Activated CD4-positive, alpha-beta T cell treated with anti-CD3 and anti-CD28 coated beads for 1 hour (primary cell): ENCODE measurements around the gene GPR161.
A peak's percentile ranks its signal among the peaks of the same experiment; 100 is the strongest.
"Not testable (repeated sequence)": the region's sequence is repeated elsewhere in the genome, so short reads cannot be mapped to it uniquely, and the experiment has no call there.

Source experiments
- DNase-seq: peaks from one replicate; pipeline ENCODE4 v3.0.0-alpha.2; 2020

Gene GPR161

GRCh38 chr1:168136709-168137514 lies at the start of gene GPR161:
TSS of gene GPR161 (minus strand) at chr1:168136930. CDS start at chr1:168104850, 32,080 bp downstream.
- DNase-seq, result no peak

GRCh38 chr1:168181063-168181720 lies 44.5 kb upstream of the GPR161 start:
- DNase-seq, result not testable (repeated sequence)

DNA sequence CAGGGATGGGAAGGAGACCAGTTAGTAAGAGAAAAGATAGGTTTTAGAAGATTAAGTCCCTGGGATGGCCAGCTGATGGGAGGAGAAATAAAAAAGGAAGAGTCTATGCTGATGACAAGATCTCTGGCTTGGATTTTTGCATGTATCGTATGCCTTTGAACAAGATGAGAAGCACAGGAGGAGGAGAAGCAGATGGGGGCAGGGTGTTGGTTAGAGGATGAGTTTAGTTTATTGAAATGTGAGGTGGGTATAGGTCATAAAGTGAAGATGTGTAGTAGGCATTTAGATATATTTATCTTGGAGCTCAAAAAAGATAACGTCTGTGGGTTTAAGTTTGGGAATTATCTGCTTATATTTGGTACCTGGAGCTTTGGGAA lies 43.4 kb upstream of the GPR161 start:
- no peak for DNase-seq

DNA sequence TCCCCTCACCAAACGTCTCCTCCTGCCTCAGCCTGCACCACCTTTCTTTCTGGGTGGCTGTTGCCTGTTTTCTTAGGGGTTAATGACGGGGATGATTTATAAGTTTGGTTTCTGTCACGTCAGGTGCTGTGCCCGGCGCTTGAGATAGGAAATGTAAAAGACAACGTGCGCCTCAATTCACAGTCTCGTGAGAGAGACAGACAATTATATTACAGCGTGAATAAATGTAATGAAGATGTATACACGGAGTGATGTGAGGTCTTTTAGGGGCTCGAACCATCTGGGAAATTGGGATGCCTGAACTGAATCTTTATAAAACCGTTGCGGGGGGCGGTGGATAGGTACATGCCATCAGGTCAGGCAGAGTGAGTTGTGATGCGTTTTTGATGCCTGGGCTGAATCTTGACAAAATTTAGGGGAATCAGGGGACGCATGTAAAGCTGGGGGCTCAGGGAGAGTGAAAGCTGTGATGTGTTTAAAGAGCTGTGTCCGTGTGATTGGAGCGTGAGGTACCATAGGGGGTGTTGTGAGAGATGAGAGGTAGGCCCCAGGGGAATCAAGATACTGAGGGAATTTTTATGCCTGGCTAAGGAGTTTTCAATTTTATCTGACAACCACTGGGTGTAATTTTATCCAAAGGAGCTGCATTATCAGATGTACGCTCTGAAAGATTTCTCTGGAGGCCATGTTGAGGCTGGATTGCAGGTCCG lies 42.9 kb upstream of the GPR161 start:
- DNase-seq, result no peak

- DNase-seq, result peak; percentile 88
Observed at GRCh38 chr1:168178638-168179437, 42.1 kb upstream of the GPR161 start, which contains the start of gene TIPRL. TSS of gene TIPRL (plus strand) at chr1:168178962. CDS start at chr1:168179078, 116 bp downstream.

DNA sequence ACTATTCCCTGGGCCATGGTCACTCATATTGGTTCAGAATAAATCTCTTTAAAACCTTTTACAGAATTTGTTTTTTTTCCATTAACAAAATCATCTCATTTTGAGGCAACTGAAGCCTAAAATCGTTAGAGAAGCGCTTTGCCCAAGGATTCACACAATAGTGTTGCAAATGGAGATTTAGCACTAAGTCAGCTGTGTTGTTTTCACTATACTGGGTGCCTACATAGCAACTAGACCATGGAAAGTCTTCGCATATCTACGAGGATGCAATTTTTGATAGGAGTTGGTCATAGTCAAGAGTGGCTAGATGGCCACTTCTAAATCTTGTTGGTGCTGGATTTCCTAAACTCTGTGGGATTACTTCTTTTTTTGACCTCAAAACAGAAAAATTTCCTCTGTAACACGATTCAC lies 41.5 kb upstream of the GPR161 start:
- no peak for DNase-seq

DNA sequence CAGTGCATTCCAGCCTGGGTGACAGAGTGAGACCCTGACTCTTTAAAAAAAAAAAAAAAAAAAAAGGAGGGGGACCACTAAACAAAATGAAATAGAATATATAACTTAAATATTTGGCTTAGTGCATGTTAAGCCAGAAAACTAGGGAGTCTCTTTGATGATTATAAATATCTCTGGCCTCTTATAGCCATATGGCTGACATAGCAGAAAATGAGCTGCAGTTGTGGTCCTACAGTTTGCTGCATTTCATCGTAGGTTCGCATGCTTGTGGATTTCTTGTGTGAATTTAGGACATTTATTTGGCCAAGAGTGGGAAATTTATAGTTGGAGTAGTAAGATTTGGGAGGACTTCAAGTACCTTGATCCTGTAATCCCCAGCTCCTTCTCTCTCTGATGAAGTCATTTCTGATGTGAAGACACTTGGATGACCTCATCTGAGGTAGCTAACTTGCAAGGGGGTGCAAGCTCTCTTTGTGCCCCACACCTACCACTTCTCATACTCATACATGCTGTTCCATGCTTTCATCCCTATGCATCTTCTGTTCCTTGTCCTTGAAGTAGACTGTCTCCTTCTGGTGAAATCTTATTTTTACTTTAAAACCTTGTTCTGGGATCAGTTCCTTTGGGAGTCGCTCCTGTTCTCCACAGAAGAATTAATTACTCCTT lies 35.7 kb upstream of the GPR161 start:
- DNase-seq, result no peak

DNA sequence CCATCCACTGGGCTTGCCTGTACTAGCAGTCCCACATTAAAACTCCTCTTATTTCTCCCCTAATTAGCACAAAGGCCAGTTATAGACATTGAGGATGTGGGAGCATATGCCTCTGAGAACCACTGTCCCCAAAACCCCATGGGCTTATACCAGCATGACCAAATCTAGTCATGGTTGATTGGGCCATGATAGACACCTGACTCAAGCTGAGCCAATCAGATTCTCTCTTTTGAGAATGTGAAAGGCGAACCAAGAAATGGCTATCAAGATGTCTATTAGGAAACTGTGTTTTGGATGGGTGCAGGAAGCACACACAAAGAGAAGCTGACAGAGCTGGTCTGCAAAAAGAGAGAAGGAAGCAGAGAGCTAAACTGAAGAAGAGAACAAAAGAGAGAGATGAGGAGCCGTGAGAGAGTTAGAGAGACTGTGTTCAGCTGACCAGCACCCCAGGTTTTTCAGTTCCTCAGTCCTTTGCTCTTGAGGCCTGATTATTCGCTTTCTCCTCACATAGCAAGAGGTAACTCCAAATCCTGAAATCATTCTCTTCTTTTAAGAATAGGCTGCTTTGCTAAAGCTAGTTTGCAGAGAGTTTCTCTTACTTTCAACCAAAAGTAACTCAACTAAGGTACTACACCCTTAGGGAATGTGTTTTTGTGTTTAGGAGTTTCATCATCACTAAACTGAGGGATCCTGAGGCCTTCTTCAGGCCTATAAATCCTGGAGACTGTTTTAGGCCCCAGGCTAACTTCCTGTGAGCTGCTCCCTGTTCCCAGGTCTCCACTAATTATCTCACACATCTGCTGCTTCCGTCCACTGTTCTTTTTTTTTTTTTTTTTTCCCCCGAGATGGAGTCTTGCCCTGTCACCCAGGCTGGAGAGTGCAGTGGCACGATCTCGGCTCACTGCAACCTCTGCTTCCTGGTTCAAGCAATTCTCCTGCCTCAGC lies 34.1 kb upstream of the GPR161 start:
- DNase-seq, result no peak

DNA sequence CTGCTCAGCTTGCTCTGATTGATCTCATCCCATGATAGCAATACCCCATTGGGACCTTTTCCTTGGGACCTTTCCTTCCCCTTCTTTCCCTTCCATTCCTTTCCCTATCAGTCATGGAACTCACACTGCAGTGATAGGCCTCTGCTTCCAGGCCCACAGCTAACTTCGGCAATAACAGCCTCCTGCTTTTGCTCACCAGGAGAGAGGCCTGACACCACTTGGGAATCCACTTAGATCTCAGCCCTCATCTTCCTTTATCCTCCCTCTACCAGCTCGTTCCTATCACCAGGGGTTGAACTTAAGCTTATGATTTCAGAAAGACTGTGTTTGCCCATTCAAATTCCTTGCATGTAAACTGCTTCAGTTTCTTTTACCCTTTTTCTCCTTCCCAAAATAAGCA lies 31.1 kb upstream of the GPR161 start:
- no peak for DNase-seq

GRCh38 chr1:168164771-168165170 lies 28.0 kb upstream of the GPR161 start:
- DNase-seq, result no peak

- no peak for DNase-seq
Observed at GRCh38 chr1:168163670-168164069, 26.9 kb upstream of the GPR161 start.

- no peak for DNase-seq
Observed at GRCh38 chr1:168161459-168161858, 24.7 kb upstream of the GPR161 start.

DNA sequence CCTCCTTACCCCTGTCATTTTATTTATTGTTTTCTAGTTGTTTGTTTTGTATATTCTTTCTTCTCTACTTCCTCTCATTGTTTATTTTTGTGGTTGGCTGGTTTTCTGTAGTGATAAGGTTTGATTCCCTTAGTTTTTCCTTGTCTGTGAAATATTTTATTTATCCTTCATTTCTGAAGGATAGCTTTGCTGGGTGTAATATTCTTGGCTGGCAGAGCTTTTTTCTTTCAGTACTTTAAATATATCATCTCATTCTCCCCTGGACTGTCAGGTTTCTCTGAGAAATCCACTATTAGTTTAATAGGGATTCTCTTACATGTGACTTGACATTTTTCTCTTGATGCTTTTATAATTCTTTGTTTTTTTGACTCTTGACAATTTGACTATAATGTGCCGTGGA lies 23.2 kb upstream of the GPR161 start:
- DNase-seq, result no peak

GRCh38 chr1:168159251-168159650 lies 22.5 kb upstream of the GPR161 start:
- no peak for DNase-seq

GRCh38 chr1:168157638-168158037 lies 20.9 kb upstream of the GPR161 start:
- no peak for DNase-seq

DNA sequence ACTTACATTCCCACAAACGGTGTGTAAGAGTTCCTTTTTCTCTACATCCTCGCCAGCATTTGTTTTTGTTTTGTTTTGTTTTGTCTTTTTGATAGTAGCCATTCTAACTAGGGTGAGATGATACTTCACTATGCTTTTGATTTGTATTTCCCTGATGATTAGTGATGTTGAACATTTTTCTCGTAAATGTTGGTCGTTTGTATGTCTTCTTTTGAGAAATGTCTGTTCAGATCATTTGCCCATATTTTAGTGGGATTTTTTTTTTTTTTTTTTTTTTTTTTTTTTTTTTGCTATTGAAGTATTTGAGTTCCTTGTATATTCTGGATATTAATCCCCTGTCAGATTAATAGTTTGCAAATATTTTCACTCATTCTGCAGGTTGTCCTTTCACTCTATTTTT lies 19.2 kb upstream of the GPR161 start:
- DNase-seq, result no peak

DNA sequence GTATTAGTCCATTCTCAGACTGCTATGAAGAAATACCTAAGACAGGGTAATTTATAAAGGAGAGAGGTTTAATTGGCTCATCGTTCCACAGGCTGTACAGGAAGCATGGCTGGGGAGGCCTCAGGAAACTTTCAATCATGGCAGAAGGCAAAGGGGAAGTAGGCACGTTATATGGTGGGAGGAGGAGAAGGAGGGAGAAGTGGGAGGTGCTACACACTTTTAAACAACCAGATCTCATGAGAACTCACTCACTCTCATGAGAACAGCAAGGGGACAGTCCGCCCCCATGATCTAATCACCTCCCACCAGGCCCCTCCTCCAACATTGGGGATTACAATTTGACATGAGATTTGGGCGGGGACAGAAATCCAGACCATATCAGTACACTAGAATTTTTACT lies 18.0 kb upstream of the GPR161 start:
- not testable (repeated sequence) for DNase-seq

- no peak for DNase-seq
Observed at GRCh38 chr1:168151935-168152334, 15.2 kb upstream of the GPR161 start.

DNA sequence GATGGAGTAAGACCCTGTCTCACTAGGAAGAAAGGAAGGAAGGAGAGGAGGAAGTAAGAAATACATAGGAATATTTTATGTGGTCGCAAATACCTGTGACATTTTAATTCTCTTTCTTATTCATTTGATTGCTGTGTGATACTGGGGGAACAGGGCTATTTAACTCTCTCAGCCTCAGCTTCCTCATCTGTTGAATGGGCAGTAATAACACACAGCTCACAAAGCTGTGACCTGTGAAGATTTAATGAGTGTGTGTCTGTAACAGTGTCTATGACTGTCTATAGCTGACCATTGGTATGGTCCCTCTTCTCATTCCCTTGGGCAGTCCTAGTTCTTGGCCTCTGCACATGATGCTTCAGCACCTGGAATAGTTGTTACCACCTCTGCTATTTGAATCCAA lies 13.6 kb upstream of the GPR161 start:
- DNase-seq, result no peak

- DNase-seq, result no peak
Observed at GRCh38 chr1:168148916-168149315, 12.2 kb upstream of the GPR161 start.

- no peak for DNase-seq
Observed at GRCh38 chr1:168146626-168147025, 9.9 kb upstream of the GPR161 start.
